Karpas-422 (cell line): ENCODE measurements around the gene CD58. TPM values are rescaled to one million over a fixed set of nuclear protein-coding genes. Genes with fewer than 3 reads are reported as not detected.

Source experiments
- DNase-seq: peaks from one replicate; pipeline ENCODE4 v3.0.0-alpha.2; 2015
- H2AFZ ChIP-seq: fragments of 200-600 bp; sonication (generic); 2 replicates; pipeline ENCODE4 v1.6.1; 2014; ENCODE audit warnings: antibody characterized with exemption, low read length, mixed read lengths
- H3K27ac ChIP-seq: fragments of 200-600 bp; sonication (generic); 2 replicates; pipeline ENCODE4 v1.5.1; 2014; ENCODE audit warnings: mild to moderate bottlenecking, low read length, moderate library complexity
- H3K27me3 ChIP-seq: fragments of 200-600 bp; sonication (generic); 2 replicates; pipeline ENCODE4 v1.6.1; 2014; ENCODE audit warnings: low read length, mixed read lengths
- H3K36me3 ChIP-seq: fragments of 200-600 bp; sonication (generic); 2 replicates; pipeline ENCODE4 v1.6.1; 2014; ENCODE audit warnings: low read length, mixed read lengths; ENCODE audit not compliant: insufficient read depth
- H3K4me1 ChIP-seq: fragments of 200-600 bp; sonication (generic); 2 replicates; pipeline ENCODE4 v1.6.1; 2014; ENCODE audit warnings: mild to moderate bottlenecking, low read length, mixed read lengths
- H3K4me2 ChIP-seq: fragments of 200-600 bp; sonication (generic); 2 replicates; pipeline ENCODE4 v1.6.1; 2014; ENCODE audit warnings: low read length, low read depth, mild to moderate bottlenecking; ENCODE audit not compliant: poor library complexity, severe bottlenecking
- H3K4me3 ChIP-seq: fragments of 200-600 bp; sonication (generic); 2 replicates; pipeline ENCODE4 v1.5.1; 2014; ENCODE audit warnings: mild to moderate bottlenecking, antibody characterized with exemption, low read length, mixed read lengths
- H3K79me2 ChIP-seq: fragments of 200-600 bp; sonication (generic); 2 replicates; pipeline ENCODE4 v1.6.1; 2014; ENCODE audit warnings: mild to moderate bottlenecking, low read length, mixed read lengths
- H3K9ac ChIP-seq: fragments of 200-600 bp; sonication (generic); 2 replicates; pipeline ENCODE4 v1.6.0; 2014; ENCODE audit warnings: low read length
- H3K9me2 ChIP-seq: fragments of 200-600 bp; sonication (generic), shearing (Covaris generic); replicated peaks from 2 replicates; pipeline ENCODE4 v1.6.0; 2014; ENCODE audit warnings: mild to moderate bottlenecking, low read length, moderate library complexity; ENCODE audit not compliant: insufficient read depth
- H3K9me3 ChIP-seq: fragments of 300-700, 200-600 bp; sonication (generic); 2 replicates; pipeline ENCODE4 v1.6.1; 2014; ENCODE audit warnings: low read length, mixed read lengths
- H4K20me1 ChIP-seq: fragments of 200-600 bp; sonication (generic); 2 replicates; pipeline ENCODE4 v1.6.1; 2014; ENCODE audit warnings: mild to moderate bottlenecking, antibody characterized with exemption, low read length, low read depth; ENCODE audit not compliant: insufficient read depth
- total RNA-seq: library from RNA; depleted of rRNA; stranded (reverse); fragments of >200 nt; shearing (Covaris generic); gene quantifications from 2 replicates; pipeline ENCODE4 v1.2.3, GENCODE V29; 2014; ENCODE audit warnings: low replicate concordance

The CD58 gene
- total RNA-seq, 1 experiment from 2014 or later = 1.2 TPM

GRCh38 chr1:116493484-116494352 lies 77.1 kb downstream of the CD58 start:
- DNase-seq = no peak
- Histone ChIP-seq H3K9ac (no peak overlapping the region), H3K27me3 (no peaks in the 10 kb centered on the region), H4K20me1 (no peaks in the 10 kb centered on the region), H3K79me2 (no peaks in the 10 kb centered on the region), H3K4me3 (no peak overlapping the region), H3K4me2 (no peak overlapping the region), H3K27ac (no peak overlapping the region), H3K36me3 (no peaks in the 10 kb centered on the region), H3K4me1 (peaks cover 24% of the 10 kb centered on the region), H3K9me3 (no peaks in the 10 kb centered on the region), H2AFZ (no peak overlapping the region), H3K9me2 (no peaks in the 10 kb centered on the region)

DNA sequence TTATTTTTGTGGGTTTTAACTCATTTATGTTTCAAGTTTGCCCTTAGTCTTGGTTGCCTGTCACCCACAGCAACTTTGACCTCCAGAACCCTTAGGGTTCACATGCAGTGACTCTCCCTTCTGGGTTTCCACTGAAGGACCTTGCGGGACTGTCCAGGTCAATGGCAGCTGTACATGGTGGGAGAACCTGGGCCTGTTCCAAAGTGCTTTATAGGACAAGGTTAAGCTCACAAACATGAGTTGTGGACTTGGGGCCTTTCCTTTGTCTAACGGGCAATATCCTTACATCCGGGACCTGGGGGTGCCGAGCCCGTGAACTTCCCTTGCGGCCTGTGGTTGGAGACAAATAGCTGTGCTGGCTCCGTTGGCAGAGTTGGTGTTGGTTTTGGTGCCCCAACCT lies 77.8 kb downstream of the CD58 start:
- peak overlapping the region; percentile 42 for H3K4me2 ChIP-seq

GRCh38 chr1:116492358-116492811 lies 78.4 kb downstream of the CD58 start:
- Histone ChIP-seq H3K4me2 (peak overlapping the region; percentile 42), H3K9ac (no peak overlapping the region), H3K4me1 (peaks cover 25% of the 10 kb centered on the region), H3K9me2 (no peaks in the 10 kb centered on the region), H3K4me3 (no peak overlapping the region; the same call in 1 of the 2 replicates), H3K9me3 (no peaks in the 10 kb centered on the region), H3K79me2 (no peaks in the 10 kb centered on the region), H4K20me1 (no peaks in the 10 kb centered on the region), H2AFZ (no peak overlapping the region), H3K36me3 (no peaks in the 10 kb centered on the region), H3K27ac (no peak overlapping the region), H3K27me3 (no peaks in the 10 kb centered on the region)
- DNase-seq = no peak

More for the DNA sequence above, 77.8 kb downstream of the CD58 start:
- no peaks in the 10 kb centered on the region for H3K9me2 ChIP-seq
- no peak overlapping the region for H2AFZ ChIP-seq
- no peak for DNase-seq
- H3K9me3 ChIP-seq = no peaks in the 10 kb centered on the region
- no peaks in the 10 kb centered on the region for H3K36me3 ChIP-seq
- H3K27me3 ChIP-seq = no peaks in the 10 kb centered on the region
- no peak overlapping the region for H3K27ac ChIP-seq
- peaks cover 26% of the 10 kb centered on the region for H3K4me1 ChIP-seq
- H4K20me1 ChIP-seq = no peaks in the 10 kb centered on the region
- H3K79me2 ChIP-seq = no peaks in the 10 kb centered on the region
- H3K9ac ChIP-seq = no peak overlapping the region
- no peak overlapping the region for H3K4me3 ChIP-seq

- Histone ChIP-seq H3K27ac (no peak overlapping the region), H3K27me3 (no peaks in the 10 kb centered on the region)
These were observed 79.0 kb downstream of the CD58 start for GRCh38 chr1:116491700-116492357.

GRCh38 chr1:116490588-116490987 lies 80.2 kb downstream of the CD58 start:
- Histone ChIP-seq H3K27me3 (no peaks in the 10 kb centered on the region), H3K27ac (no peak overlapping the region), H3K9me3 (no peaks in the 10 kb centered on the region), H3K4me3 (no peak overlapping the region), H3K4me1 (peaks cover 26% of the 10 kb centered on the region), H2AFZ (no peak overlapping the region), H3K9me2 (no peaks in the 10 kb centered on the region), H3K4me2 (no peak overlapping the region), H3K9ac (no peak overlapping the region), H3K79me2 (no peaks in the 10 kb centered on the region), H3K36me3 (no peaks in the 10 kb centered on the region), H4K20me1 (no peaks in the 10 kb centered on the region)
- DNase-seq = no peak

More at GRCh38 chr1:116491700-116492357, 79.0 kb downstream of the CD58 start:
- no peak for DNase-seq
- Histone ChIP-seq H3K9me2 (no peaks in the 10 kb centered on the region), H3K4me1 (peaks cover 25% of the 10 kb centered on the region), H3K36me3 (no peaks in the 10 kb centered on the region), H4K20me1 (no peaks in the 10 kb centered on the region), H3K9me3 (no peaks in the 10 kb centered on the region), H3K79me2 (no peaks in the 10 kb centered on the region), H3K4me2 (peak overlapping the region; percentile 42), H3K4me3 (no peak overlapping the region), H2AFZ (no peak overlapping the region), H3K9ac (no peak overlapping the region)

GRCh38 chr1:116489231-116489697 lies 81.6 kb downstream of the CD58 start:
- Histone ChIP-seq H3K4me1 (peaks cover 34% of the 10 kb centered on the region), H3K4me2 (no peak overlapping the region), H3K4me3 (no peak overlapping the region), H3K9me2 (no peaks in the 10 kb centered on the region), H3K9ac (no peak overlapping the region), H3K27ac (no peak overlapping the region), H2AFZ (no peak overlapping the region), H3K79me2 (no peaks in the 10 kb centered on the region), H3K36me3 (no peaks in the 10 kb centered on the region), H3K9me3 (no peaks in the 10 kb centered on the region), H4K20me1 (no peaks in the 10 kb centered on the region), H3K27me3 (no peaks in the 10 kb centered on the region)
- DNase-seq = no peak

GRCh38 chr1:116488071-116488470 lies 82.8 kb downstream of the CD58 start:
- H3K9me3 ChIP-seq = no peaks in the 10 kb centered on the region
- no peaks in the 10 kb centered on the region for H3K79me2 ChIP-seq
- no peaks in the 10 kb centered on the region for H3K9me2 ChIP-seq
- DNase-seq = no peak
- no peak overlapping the region for H3K4me3 ChIP-seq
- H3K36me3 ChIP-seq = no peaks in the 10 kb centered on the region
- no peak overlapping the region; the same call in 1 of the 2 replicates for H2AFZ ChIP-seq
- H4K20me1 ChIP-seq = no peaks in the 10 kb centered on the region
- no peak overlapping the region for H3K9ac ChIP-seq
- H3K27me3 ChIP-seq = no peaks in the 10 kb centered on the region
- H3K4me1 ChIP-seq = peaks cover 40% of the 10 kb centered on the region
- H3K4me2 ChIP-seq = no peak overlapping the region
- H3K27ac ChIP-seq = no peak overlapping the region

DNA sequence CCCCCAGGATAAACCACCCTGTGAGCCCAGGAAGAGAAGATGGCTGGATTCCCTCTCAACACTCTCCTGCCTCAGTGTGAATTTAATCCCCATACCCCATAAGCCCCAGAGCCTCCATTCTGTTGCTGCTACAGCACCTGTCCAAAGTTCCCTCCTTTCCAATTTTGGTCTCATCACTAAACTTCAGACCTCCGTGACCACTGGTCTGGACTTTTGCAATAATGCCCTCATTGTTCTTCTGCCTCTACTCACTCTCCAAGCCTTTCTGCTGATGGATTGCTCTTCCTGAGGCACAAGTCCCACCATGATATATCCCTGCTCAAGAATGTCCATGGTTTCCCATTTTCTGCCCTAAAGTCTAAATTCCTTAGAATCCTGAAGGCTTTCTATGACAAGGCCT lies 83.2 kb downstream of the CD58 start:
- Histone ChIP-seq H4K20me1 (no peaks in the 10 kb centered on the region), H3K9ac (no peak overlapping the region), H3K79me2 (no peaks in the 10 kb centered on the region), H3K27me3 (no peaks in the 10 kb centered on the region), H3K9me2 (no peaks in the 10 kb centered on the region), H3K27ac (no peak overlapping the region), H3K4me1 (peaks cover 37% of the 10 kb centered on the region), H3K36me3 (no peaks in the 10 kb centered on the region), H2AFZ (no peak overlapping the region), H3K4me3 (no peak overlapping the region), H3K4me2 (no peak overlapping the region), H3K9me3 (no peaks in the 10 kb centered on the region)
- DNase-seq = no peak
